Neuronal stem cell (in vitro differentiated cells): ENCODE results near the gene RNF224.

Source experiments
- DNase-seq: peaks from one replicate; pipeline ENCODE4 v3.0.0-alpha.2; 2013; ENCODE audit warnings: low spot score
- H2AFZ ChIP-seq: one replicate; pipeline ENCODE4 v1.6.1; 2013; ENCODE audit warnings: mild to moderate bottlenecking, low read length, inconsistent platforms
- H2AK5ac ChIP-seq: 2 replicates; pipeline ENCODE4 v1.6.1; 2013; ENCODE audit warnings: low read depth, mild to moderate bottlenecking, inconsistent platforms, low read length, moderate library complexity, mixed read lengths
- H2BK120ac ChIP-seq: 2 replicates; pipeline ENCODE4 v1.6.1; 2013; ENCODE audit warnings: low read depth, mild to moderate bottlenecking, inconsistent platforms, low read length, moderate library complexity, mixed read lengths
- H2BK12ac ChIP-seq: one replicate; pipeline ENCODE4 v1.6.1; 2013; ENCODE audit warnings: low read length, inconsistent platforms
- H2BK15ac ChIP-seq: 2 replicates; pipeline ENCODE4 v1.6.1; 2013; ENCODE audit warnings: mild to moderate bottlenecking, low read length, inconsistent platforms, mixed read lengths
- H2BK5ac ChIP-seq: one replicate; pipeline ENCODE4 v1.6.1; 2013; ENCODE audit warnings: inconsistent platforms, mild to moderate bottlenecking, low read length, moderate library complexity
- H3K14ac ChIP-seq: one replicate; pipeline ENCODE4 v1.6.1; 2013; ENCODE audit warnings: low read length, inconsistent platforms
- H3K18ac ChIP-seq: 2 replicates; pipeline ENCODE4 v1.6.1; 2013; ENCODE audit warnings: low read length, inconsistent platforms
- H3K23ac ChIP-seq: 2 replicates; pipeline ENCODE4 v1.6.1; 2013; ENCODE audit warnings: low read depth, mild to moderate bottlenecking, mixed read lengths, low read length, inconsistent platforms; ENCODE audit not compliant: poor library complexity
- H3K27ac ChIP-seq: replicated peaks from 3 replicates; pipeline ENCODE4 v1.5.1; 2013; ENCODE audit warnings: low read length, inconsistent platforms
- H3K27me3 ChIP-seq, 3 experiments: 2 replicates each; pipeline ENCODE4 v1.6.1; 2013; ENCODE audit warnings: low read length in 3 of 3, mild to moderate bottlenecking in 2 of 3, inconsistent platforms in 1 of 3, low read depth in 1 of 3, mixed read lengths in 1 of 3, moderate library complexity in 1 of 3; ENCODE audit not compliant: control insufficient read depth in 3 of 3, insufficient read depth in 3 of 3
- H3K36me3 ChIP-seq, 2 donors: replicated peaks in 1 of 2; 2 replicates each; pipeline ENCODE4 v1.6.1; 2013; ENCODE audit warnings: low read length in 2 of 2; ENCODE audit not compliant: control insufficient read depth in 2 of 2, insufficient read depth in 2 of 2
- H3K4ac ChIP-seq: 2 replicates; pipeline ENCODE4 v1.6.1; 2013; ENCODE audit warnings: inconsistent platforms, mild to moderate bottlenecking, low read length, moderate library complexity
- H3K4me1 ChIP-seq, 2 donors: 1 replicate in 1 of 2; 2 replicates in 1 of 2; pipeline ENCODE4 v1.6.1; 2013; ENCODE audit warnings: low read length in 2 of 2, low read depth in 1 of 2; ENCODE audit not compliant: control insufficient read depth in 2 of 2, insufficient read depth in 1 of 2
- H3K4me2 ChIP-seq: one replicate; pipeline ENCODE4 v1.6.1; 2013; ENCODE audit warnings: mild to moderate bottlenecking, low read length, inconsistent platforms; ENCODE audit not compliant: insufficient read depth, poor library complexity, severe bottlenecking
- H3K4me3 ChIP-seq, 2 donors: 2 replicates each; pipeline ENCODE4 v1.5.1; 2013; ENCODE audit warnings: low read length in 2 of 2, mild to moderate bottlenecking in 2 of 2, inconsistent platforms in 1 of 2, moderate library complexity in 1 of 2
- H3K79me1 ChIP-seq: one replicate; pipeline ENCODE4 v1.6.1; 2013; ENCODE audit warnings: low read depth, mild to moderate bottlenecking, inconsistent platforms, low read length, moderate library complexity
- H3K9ac ChIP-seq: one replicate; pipeline ENCODE4 v1.6.1; 2013; ENCODE audit warnings: mild to moderate bottlenecking, low read depth, low read length, inconsistent platforms; ENCODE audit not compliant: poor library complexity
- H3K9me3 ChIP-seq, 2 donors: replicated peaks in 1 of 2; 2 replicates each; pipeline versions ENCODE3 to v1.6.1; 2013; ENCODE audit warnings: low read length in 2 of 2, mild to moderate bottlenecking in 2 of 2, inconsistent platforms in 1 of 2, low read depth in 1 of 2, mixed read lengths in 1 of 2, moderate library complexity in 1 of 2; ENCODE audit not compliant: control insufficient read depth in 2 of 2, insufficient read depth in 1 of 2
- H4K8ac ChIP-seq: one replicate; pipeline ENCODE4 v1.6.1; 2013; ENCODE audit warnings: low read depth, mild to moderate bottlenecking, inconsistent platforms, low read length, moderate library complexity
- H4K91ac ChIP-seq: one replicate; pipeline ENCODE4 v1.6.1; 2013; ENCODE audit warnings: low read length, low read depth, mild to moderate bottlenecking, inconsistent platforms; ENCODE audit not compliant: poor library complexity
- WGBS, 2 donors: extraction: QIAGEN DNeasy Blood & Tissue Kit; methylation state at CpG; one replicate each; pipeline ENCODE4 v1.1.7; 2013; ENCODE audit warnings: missing lambda C conversion rate in 2 of 2, mixed read lengths in 1 of 2; ENCODE audit not compliant: insufficient read length in 2 of 2, insufficient replicate concordance in 1 of 2; ENCODE audit errors: extremely low coverage in 2 of 2; 5-methylcytosine and 5-hydroxymethylcytosine counted together

RNF224 gene

GRCh38 chr9:137189297-137190295 is 37.7 kb upstream of the RNF224 start:
- Histone ChIP-seq H2BK5ac (no peak overlapping the region), H3K9me3 (peaks cover 0 to 1% of the 10 kb centered on the region in 2 donors), H3K4me3 (peak overlapping the region; percentile 99 to 100), H2AK5ac (peak overlapping the region; percentile 84), H2BK12ac (no peak overlapping the region), H2AFZ (peak overlapping the region; percentile 95), H3K27me3 (peaks cover 0 to 2% (median 0%) of the 10 kb centered on the region in 3 experiments), H2BK15ac (no peak overlapping the region), H3K36me3 (peaks cover 15 to 52% of the 10 kb centered on the region in 2 donors), H3K23ac (peak overlapping the region; percentile 95), H3K4me1 (peaks cover 17% of the 10 kb centered on the region in 2 donors), H3K4ac (no peak overlapping the region), H3K4me2 (peak overlapping the region; percentile 93), H3K14ac (no peak overlapping the region), H4K91ac (no peak overlapping the region), H4K8ac (no peak overlapping the region), H3K27ac (no peak overlapping the region), H3K9ac (peak overlapping the region; percentile 93), H3K79me1 (peaks cover 37% of the 10 kb centered on the region), H2BK120ac (no peak overlapping the region), H3K18ac (no peak overlapping the region)
- no CpG with 5 or more reads among the region's 23 CpGs for WGBS, 2 donors
- no peak for DNase-seq

- H4K8ac ChIP-seq: no peak overlapping the region
- no peak overlapping the region for H3K18ac ChIP-seq
- H2AK5ac ChIP-seq: no peak overlapping the region
- no peak overlapping the region for H2BK5ac ChIP-seq
- peak overlapping the region in 1 of 2 donors; percentile 100 for H3K4me3 ChIP-seq
- peaks cover 17 to 21% of the 10 kb centered on the region in 2 donors for H3K4me1 ChIP-seq
- no peak overlapping the region for H3K9ac ChIP-seq
- no peak overlapping the region for H4K91ac ChIP-seq
- no peak overlapping the region for H2BK15ac ChIP-seq
- peaks cover 42% of the 10 kb centered on the region for H3K79me1 ChIP-seq
- H2BK12ac ChIP-seq: no peak overlapping the region
- no peak overlapping the region for H3K23ac ChIP-seq
- no peak overlapping the region for H3K4ac ChIP-seq
- WGBS, 2 donors: no CpG with 5 or more reads among the region's 9 CpGs
- H2BK120ac ChIP-seq: no peak overlapping the region
- peaks cover 0 to 2% (median 0%) of the 10 kb centered on the region in 3 experiments for H3K27me3 ChIP-seq
- DNase-seq: no peak
- H3K4me2 ChIP-seq: no peak overlapping the region
- no peak overlapping the region for H3K27ac ChIP-seq
- H3K9me3 ChIP-seq: peaks cover 0 to 1% of the 10 kb centered on the region in 2 donors
- H2AFZ ChIP-seq: no peak overlapping the region
- no peak overlapping the region for H3K14ac ChIP-seq
- H3K36me3 ChIP-seq: peaks cover 15 to 44% of the 10 kb centered on the region in 2 donors
These were observed 36.9 kb upstream of the RNF224 start for GRCh38 chr9:137190315-137190856.

GRCh38 chr9:137191245-137191644 is 36.1 kb upstream of the RNF224 start:
- peak overlapping the region in 1 of 2 donors; percentile 15 for H3K4me3 ChIP-seq
- no peak overlapping the region for H3K18ac ChIP-seq
- H2BK15ac ChIP-seq: no peak overlapping the region
- peaks cover 0 to 1% of the 10 kb centered on the region in 2 donors for H3K9me3 ChIP-seq
- no peak overlapping the region for H2AFZ ChIP-seq
- H3K9ac ChIP-seq: no peak overlapping the region
- H4K91ac ChIP-seq: no peak overlapping the region
- no peak overlapping the region for H2BK120ac ChIP-seq
- H3K23ac ChIP-seq: no peak overlapping the region
- DNase-seq: no peak
- no peak overlapping the region for H4K8ac ChIP-seq
- H3K4ac ChIP-seq: no peak overlapping the region
- peaks cover 13 to 36% of the 10 kb centered on the region in 2 donors for H3K36me3 ChIP-seq
- H2AK5ac ChIP-seq: no peak overlapping the region
- H3K27ac ChIP-seq: no peak overlapping the region
- no CpG with 5 or more reads among the region's 3 CpGs for WGBS, 2 donors
- no peak overlapping the region for H3K4me2 ChIP-seq
- no peak overlapping the region for H2BK5ac ChIP-seq
- H2BK12ac ChIP-seq: peak overlapping the region; percentile 73
- peaks cover 17 to 21% of the 10 kb centered on the region in 2 donors for H3K4me1 ChIP-seq
- H3K79me1 ChIP-seq: peaks cover 41% of the 10 kb centered on the region
- no peak overlapping the region for H3K14ac ChIP-seq
- peaks cover 0 to 2% (median 0%) of the 10 kb centered on the region in 3 experiments for H3K27me3 ChIP-seq
